ENCODE data around the gene RNU4-1.
A peak's percentile ranks its signal among the peaks of the same experiment; 100 is the strongest.

Gene RNU4-1

GRCh38 chr12:120290609-120291305 lies 2.3 kb downstream of the RNU4-1 start:
- DNase-seq = peak; percentile 68

- DNase-seq = no peak
These were observed 5.5 kb downstream of the RNU4-1 start for GRCh38 chr12:120287491-120287890.

DNA sequence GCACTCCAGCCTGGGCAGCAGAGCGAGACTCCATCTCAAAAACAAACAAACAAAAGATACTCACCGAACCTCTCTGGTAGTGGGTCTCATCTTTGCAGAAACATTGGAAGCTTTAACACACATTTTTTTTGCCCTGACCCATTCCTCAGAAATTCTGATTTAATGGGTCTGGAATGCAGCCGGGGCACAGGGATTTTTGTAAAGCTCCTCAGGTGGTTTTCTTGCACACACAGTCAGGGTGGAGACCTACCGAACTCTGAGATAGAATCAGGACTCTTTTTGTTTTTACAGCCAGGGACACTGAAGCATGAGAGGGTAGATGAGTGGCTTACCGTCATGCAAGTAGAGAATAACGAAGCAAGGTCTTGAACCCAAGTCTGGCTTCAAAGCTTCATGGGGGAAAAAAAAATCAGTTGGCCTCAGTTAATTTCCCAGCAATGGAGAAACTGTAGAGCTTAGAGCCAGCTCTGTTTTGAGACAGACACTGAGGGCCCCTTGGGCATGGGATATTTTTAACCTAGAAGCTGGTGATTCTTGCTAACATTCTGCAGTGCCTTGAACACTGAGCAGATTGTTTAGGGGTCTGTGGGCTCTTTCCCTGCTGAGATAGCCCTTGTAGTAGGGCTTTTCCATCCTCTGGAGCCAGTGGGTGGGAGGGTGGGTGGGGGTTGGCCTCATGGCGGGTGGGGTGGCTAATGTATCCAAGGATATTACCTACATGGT lies 6.1 kb downstream of the RNU4-1 start:
- DNase-seq = no peak

- no peak for DNase-seq
These were observed 8.7 kb downstream of the RNU4-1 start for GRCh38 chr12:120284381-120284780.

GRCh38 chr12:120283318-120283717 lies 9.7 kb downstream of the RNU4-1 start:
- no peak for DNase-seq

DNA sequence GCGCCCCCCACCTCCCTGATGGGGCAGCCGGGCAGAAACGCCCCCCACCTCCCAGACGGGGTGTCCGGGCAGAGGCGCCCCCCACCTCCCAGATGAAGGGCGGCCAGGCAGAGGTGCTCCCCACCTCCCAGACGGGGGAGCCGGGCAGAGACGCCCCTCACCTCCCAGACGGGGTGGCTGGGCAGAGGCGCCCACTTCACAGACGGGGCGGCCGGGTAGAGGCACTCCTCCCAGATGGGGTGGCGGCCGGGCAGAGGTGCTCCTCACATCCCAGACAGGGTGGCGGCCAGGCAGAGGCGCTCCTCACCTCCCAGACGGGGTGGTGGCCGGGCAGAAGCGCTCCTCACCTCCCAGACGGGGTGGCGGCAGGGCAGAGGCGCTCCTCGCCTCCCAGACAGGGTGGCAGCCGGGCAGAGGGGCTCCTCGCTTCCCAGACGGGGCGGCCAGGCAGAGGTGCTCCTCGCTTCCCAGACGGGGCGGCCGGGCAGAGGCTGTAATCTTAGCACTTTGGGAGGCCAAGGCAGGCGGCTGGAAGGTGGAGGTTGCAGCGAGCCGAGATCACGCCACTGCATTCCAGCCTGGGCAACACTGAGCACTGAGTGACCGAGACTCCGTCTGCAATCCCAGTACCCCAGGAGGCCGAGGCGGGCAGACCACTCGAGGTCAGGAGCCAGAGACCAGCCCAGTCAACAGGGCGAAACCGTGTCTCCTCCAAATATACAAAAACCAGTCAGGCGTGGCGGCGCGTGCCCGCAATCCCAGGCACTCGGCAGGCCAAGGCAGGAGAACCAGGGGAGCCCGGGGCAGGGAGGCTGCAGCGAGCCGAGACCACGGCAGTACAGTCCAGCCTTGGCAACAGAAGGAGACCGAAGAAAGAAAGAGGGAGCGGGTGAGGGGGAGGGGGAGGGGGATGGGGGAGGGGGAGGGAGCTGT lies 14.6 kb downstream of the RNU4-1 start:
- DNase-seq = no peak

- no peak for DNase-seq
These were observed 16.3 kb downstream of the RNU4-1 start for GRCh38 chr12:120276734-120277133.

- DNase-seq = no peak
These were observed 25.3 kb downstream of the RNU4-1 start for GRCh38 chr12:120267736-120268135.

- no peak for DNase-seq
These were observed 26.7 kb downstream of the RNU4-1 start for GRCh38 chr12:120266180-120266870.

DNA sequence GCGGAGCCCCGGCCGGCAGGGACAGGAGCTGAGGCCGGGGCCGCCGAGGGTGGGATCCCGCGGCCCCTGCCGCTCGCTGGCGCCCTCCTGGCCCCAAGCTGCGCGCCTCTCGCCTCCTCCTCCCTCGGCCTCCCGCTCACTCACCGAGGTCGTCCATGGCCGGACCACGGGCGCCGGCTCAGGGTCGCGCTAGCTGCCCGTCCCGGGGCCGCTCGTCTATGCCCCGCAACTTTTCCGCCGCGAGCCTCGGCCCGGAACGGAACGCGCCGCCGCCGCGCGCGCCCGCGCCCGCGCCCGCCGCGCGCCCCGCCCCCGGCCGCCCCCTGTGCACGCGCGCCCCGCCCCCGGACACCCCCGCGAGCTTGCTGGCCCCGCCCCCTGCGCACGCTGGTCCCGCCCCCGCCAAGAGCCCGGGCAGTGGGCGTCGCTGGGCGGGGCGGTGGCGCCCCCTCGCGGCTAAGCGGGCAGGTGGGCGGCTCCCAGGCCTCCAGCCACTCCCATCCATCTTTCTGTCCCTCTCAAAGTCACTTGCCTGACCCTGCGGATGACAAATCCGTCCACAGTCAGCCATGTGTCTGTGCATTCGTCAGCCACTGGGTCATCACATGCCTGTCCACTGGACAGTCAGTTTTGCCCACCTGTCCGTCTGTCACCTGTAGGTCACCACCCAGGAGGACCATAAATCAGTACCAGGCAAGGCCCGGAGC lies 27.4 kb downstream of the RNU4-1 start, which contains the start of gene PXN:
Gene PXN, minus strand, starts transcription at position 258 of the 707 bp plus-strand sequence. Its CDS starts 101 bp downstream, at position 157.
- peak; percentile 86 for DNase-seq

GRCh38 chr12:120264904-120265472 lies 28.0 kb downstream of the RNU4-1 start:
- peak; percentile 19 for DNase-seq

- peak; percentile 43 for DNase-seq
These were observed 28.7 kb downstream of the RNU4-1 start for GRCh38 chr12:120264086-120264903.

GRCh38 chr12:120263748-120264085 lies 29.3 kb downstream of the RNU4-1 start:
- DNase-seq = no peak

DNA sequence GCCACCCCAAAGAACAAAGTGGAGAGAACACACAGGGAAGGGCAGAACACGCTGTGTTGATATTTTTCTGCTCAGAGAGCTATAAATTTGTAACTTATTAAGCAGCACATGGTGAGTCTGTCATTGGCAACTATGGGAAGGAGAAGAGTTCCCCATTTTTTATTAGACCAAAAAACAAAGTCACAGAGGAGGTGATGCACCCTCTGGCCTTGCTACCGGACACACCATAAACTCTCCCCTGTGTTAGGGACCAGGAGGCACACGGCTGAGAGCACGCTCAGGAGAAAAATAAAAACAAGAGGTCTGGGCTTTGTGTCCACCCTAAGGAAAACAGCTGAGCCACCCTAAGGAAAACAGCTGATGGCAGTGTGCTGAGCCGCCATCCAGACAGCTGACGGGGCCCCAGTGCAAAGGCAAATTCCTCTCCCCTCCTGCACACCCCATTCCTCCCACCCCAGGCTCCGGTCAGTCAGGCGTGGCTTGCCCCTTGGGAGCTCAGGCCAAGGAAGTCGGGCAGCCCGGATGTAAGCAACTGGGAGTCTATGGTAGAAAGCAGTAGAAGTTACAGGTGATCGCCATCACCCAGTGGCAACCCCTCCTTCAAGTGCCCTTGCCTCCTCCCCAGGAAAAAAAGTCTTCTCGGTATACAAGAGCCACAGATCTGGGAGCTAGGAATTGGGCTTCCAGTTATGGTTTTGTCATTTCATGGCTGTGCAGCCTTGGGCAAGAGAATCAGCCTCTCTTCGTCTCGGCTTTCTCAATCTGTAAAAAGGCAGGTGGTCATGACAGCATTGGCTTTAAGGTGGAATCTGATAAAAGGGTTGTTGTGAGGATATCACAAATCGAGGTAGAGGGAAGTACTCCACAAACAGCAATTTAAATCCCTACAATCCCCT lies 29.9 kb downstream of the RNU4-1 start:
- peak; percentile 30 for DNase-seq

DNA sequence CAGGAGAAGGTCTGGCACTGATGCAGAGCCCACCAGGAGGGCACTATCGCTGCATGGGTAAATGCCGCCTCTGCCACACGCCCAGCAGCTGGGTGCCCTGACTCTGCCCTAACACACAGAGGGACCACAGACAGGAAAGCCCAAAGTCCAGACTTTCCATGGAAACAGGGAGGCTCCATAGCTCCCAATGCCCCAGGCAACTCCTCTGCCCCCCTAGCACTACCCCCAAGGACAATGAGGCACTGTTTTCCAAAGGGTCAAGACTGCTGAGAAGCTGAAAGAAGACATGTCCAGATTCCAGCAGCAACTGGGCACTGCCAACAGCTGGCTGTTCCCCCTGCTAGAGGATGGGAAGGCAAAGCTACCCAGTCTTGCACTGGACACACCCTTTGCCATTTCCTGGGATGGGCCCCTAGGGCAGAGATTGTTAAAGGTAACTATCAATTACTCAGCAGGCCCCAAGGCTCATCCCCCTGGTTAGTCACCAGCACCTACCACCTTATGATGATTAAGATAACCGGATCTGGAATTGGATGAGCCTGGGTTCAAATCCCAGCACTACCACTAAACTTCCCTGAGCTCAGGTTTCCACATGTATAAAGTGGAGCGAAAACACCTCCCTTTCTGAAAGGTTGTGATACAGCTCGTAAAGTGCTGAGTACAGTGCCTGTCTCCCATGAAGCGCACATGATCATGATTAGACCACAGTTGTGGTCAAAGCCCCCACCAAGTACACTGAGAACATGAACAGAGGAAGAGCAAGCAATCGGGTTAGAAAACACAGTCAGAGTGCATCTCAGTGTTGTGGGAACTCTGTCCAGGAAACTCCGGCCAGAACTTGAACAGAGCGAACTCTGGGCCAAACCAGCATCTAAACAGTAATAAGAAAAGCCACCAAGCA lies 30.8 kb downstream of the RNU4-1 start:
- DNase-seq = no peak

GRCh38 chr12:120260607-120261006 lies 32.4 kb downstream of the RNU4-1 start:
- DNase-seq = no peak

DNA sequence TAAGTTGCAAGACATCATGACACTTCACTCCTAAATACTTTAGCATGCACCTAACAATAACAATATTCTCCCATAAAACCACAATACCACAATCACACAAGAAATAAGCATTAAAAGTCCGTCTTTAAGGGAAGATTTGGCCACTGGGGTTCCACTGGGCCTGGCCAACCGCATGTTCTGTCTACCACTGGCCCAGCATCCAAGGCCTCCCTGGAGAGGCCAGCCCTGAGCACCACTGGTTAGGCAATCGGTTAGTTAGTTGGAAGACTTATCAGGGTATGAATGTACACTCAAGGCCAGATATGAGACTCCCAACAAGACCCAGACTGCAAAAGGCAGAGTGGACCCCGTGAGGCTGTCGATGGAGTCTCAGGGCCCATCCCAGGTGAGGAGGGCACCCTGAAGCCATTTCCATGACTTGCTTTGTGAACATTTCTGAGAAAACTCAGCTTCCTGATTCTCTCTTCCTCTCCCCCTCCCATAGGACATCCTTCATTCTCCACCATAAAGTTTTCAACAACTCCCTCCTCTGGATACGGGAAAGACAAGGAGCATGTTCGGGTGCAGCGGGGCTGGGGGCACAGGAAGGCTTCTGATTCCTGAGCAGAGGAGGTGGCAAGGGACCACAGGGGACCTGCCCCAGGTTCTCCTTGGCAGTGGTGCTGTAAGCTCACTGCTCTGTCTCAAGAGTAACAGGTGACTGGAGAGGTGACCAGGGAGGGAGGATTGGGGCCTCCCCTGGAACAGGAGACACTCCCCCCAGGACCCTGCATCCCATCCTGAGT lies 33.4 kb downstream of the RNU4-1 start:
- no peak for DNase-seq

All from right kidney (tissue), 1 donor.